Measurements from ENCODE around the gene NTNG2. TPM values are rescaled to one million over a fixed set of nuclear protein-coding genes. Genes with fewer than 3 reads are reported as not detected.

Gene NTNG2
- total and polyA plus RNA-seq, 2 of the 13 experiments (the other 11 are each of a cell fraction or from before 2014, with no cell fraction given): 0.02 to 0.36 TPM

DNA sequence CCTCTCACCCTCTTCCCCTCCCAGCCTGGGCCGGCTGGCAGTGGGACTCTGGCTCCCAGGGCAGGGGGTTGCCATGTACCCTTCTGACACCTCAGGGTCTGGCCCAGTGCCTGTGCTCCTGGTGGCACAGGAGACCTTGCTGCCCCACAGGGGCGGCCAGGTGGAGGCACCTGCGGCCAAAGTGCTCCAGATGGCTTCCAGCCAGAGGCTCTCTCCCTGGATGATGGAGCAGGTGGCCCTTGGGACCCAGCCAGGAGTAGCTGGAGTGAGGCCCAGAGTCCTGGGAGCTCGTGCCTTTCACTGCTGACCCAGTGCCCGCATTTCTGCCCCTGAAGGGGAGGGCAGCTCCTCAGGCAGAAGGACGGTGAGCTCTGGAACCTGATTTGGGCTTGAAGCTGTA, 87.3 kb downstream of the NTNG2 start:
- intact Hi-C loops (cut with micrococcal nuclease; ENCODE audit: unreplicated experiment) (no loop called here), in situ Hi-C loops (cut with HindIII; ENCODE audit: extremely low pct_ligation_motif_present, low pct_unique_long_range_greater_than_20kb) (loop anchor here (25.0 kb wide), 1 partner anchor 662 kb away; no protein-coding TSS in a partner anchor)
- H3K4me1 ChIP-seq (ENCODE audit: insufficient read depth, low read length): no peaks in the 10 kb centered on the region
- no peak overlapping the region for H3K4me2 ChIP-seq (ENCODE audit: low read depth, low read length)
- ChIA-PET POLR2A (no interaction called here), CTCF (ENCODE audit: low intra/inter-chr PET ratio, low total read pairs) (no interaction called here)
- ATAC-seq (no peak), FAIRE-seq (no peak), DNase-seq (ENCODE audit: low spot score) (no peak)
- H3K27me3 ChIP-seq (ENCODE audit: control insufficient read depth in 1 of 2, insufficient read depth in 2 of 2, low read length in 2 of 2): peaks cover 2 to 26% of the 10 kb centered on the region in 2 experiments; a peak in 4 of 5 replicates
- no peaks in the 10 kb centered on the region for H3K79me2 ChIP-seq (ENCODE audit: insufficient read depth, low read length)
- H3K4me3 ChIP-seq (replicated peaks in 1 of 3; ENCODE audit: insufficient read depth in 1 of 3, low read depth in 2 of 3, low read length in 3 of 3): no peak overlapping the region
- H4K20me1 ChIP-seq (ENCODE audit: insufficient read depth, low read length): no peaks in the 10 kb centered on the region
- no TSS peak for BruUV-seq (replicated peaks)
- 0% methylated on average over 2 of the region's 6 CpGs for WGBS (ENCODE audit: low lambda C conversion rate)
- no peak overlapping the region for H3K27ac ChIP-seq (ENCODE audit: extremely low read length, insufficient read depth, low read length)
- no peaks in the 10 kb centered on the region for H3K36me3 ChIP-seq (replicated peaks in 1 of 2; ENCODE audit: control insufficient read depth in 1 of 2, insufficient read depth in 2 of 2, low read length in 2 of 2)
- H2AFZ ChIP-seq (ENCODE audit: low read length): no peak overlapping the region
- H3K9me3 ChIP-seq (ENCODE audit: low read length): peaks cover 16% of the 10 kb centered on the region
- no peak overlapping the region for H3K9ac ChIP-seq (ENCODE audit: insufficient read depth, low read depth, low read length)
- TF ChIP-seq, protein P1, sequence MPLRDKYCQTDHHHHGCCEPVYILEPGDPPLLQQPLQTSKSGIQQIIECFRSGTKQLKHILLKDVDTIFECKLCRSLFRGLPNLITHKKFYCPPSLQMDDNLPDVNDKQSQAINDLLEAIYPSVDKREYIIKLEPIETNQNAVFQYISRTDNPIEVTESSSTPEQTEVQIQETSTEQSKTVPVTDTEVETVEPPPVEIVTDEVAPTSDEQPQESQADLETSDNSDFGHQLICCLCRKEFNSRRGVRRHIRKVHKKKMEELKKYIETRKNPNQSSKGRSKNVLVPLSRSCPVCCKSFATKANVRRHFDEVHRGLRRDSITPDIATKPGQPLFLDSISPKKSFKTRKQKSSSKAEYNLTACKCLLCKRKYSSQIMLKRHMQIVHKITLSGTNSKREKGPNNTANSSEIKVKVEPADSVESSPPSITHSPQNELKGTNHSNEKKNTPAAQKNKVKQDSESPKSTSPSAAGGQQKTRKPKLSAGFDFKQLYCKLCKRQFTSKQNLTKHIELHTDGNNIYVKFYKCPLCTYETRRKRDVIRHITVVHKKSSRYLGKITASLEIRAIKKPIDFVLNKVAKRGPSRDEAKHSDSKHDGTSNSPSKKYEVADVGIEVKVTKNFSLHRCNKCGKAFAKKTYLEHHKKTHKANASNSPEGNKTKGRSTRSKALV (CRISPR knock-in tag; IDR thresholded peaks at IDR 0.05): no peak
- TF ChIP-seq, protein P2, sequence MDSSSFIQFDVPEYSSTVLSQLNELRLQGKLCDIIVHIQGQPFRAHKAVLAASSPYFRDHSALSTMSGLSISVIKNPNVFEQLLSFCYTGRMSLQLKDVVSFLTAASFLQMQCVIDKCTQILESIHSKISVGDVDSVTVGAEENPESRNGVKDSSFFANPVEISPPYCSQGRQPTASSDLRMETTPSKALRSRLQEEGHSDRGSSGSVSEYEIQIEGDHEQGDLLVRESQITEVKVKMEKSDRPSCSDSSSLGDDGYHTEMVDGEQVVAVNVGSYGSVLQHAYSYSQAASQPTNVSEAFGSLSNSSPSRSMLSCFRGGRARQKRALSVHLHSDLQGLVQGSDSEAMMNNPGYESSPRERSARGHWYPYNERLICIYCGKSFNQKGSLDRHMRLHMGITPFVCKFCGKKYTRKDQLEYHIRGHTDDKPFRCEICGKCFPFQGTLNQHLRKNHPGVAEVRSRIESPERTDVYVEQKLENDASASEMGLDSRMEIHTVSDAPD (CRISPR knock-in tag; IDR thresholded peaks at IDR 0.05): no peak
- no peak for TF ChIP-seq RCOR2 (CRISPR knock-in tag; IDR thresholded peaks at IDR 0.05)
- TF ChIP-seq PCBP2 (optimal IDR thresholded peaks at IDR 0.05; ENCODE audit: low read depth, low read length, poor library complexity, severe bottlenecking): no peak
- TF ChIP-seq, protein P3, sequence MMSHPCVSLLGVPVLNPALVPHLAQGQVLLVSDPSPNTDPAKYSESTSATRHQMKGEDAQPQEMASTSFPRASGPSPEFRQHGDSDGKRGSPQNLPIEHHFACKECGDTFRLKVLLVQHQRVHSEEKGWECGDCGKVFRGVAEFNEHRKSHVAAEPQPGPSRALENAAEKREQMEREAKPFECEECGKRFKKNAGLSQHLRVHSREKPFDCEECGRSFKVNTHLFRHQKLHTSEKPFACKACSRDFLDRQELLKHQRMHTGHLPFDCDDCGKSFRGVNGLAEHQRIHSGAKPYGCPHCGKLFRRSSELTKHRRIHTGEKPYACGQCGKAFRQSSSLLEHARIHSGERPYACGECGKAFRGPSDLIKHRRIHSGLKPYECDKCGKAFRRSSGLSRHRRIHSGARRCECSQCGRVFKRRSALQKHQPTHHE (CRISPR knock-in tag; IDR thresholded peaks at IDR 0.05; ENCODE audit: borderline replicate concordance): no peak
- no peak for TF ChIP-seq KAT8 (CRISPR knock-in tag; IDR thresholded peaks at IDR 0.05)
- no peak for TF ChIP-seq NR3C1 (CRISPR knock-in tag; IDR thresholded peaks at IDR 0.05)
- TF ChIP-seq MTF1 (CRISPR knock-in tag; IDR thresholded peaks at IDR 0.05): no peak
- no peak for TF ChIP-seq ZNF260 (CRISPR knock-in tag; IDR thresholded peaks at IDR 0.05; ENCODE audit: borderline replicate concordance, low read depth)
- TF ChIP-seq FOXJ3 (CRISPR knock-in tag; IDR thresholded peaks at IDR 0.05; ENCODE audit: borderline replicate concordance): no peak
- no peak for TF ChIP-seq TBX3 (IDR thresholded peaks at IDR 0.05; ENCODE audit: borderline replicate concordance)
- no peak for TF ChIP-seq FOXK2 (IDR thresholded peaks at IDR 0.05)

All from HepG2 (cell line).